Mammary epithelial cell (primary cell): ENCODE data around the gene MAP6.

Experiments
- EZH2 ChIP-seq: IDR thresholded peaks from 2 replicates; pipeline ENCODE4 v1.6.1; 2012; ENCODE audit warnings: low read length, inconsistent platforms, borderline replicate concordance
- TF ChIP-seq, protein P1 (sequence below), 2 donors: IDR thresholded peaks in 1 of 2; conservative IDR thresholded peaks in 1 of 2; 2 replicates each; pipeline ENCODE4 v1.5.1; 2011 to 2012; ENCODE audit warnings: inconsistent platforms in 2 of 2, low read length in 2 of 2, mild to moderate bottlenecking in 2 of 2, control low read depth in 1 of 2, low read depth in 1 of 2; ENCODE audit not compliant: insufficient read depth in 1 of 2; ENCODE audit errors: extremely low read depth in 1 of 2

DNA sequence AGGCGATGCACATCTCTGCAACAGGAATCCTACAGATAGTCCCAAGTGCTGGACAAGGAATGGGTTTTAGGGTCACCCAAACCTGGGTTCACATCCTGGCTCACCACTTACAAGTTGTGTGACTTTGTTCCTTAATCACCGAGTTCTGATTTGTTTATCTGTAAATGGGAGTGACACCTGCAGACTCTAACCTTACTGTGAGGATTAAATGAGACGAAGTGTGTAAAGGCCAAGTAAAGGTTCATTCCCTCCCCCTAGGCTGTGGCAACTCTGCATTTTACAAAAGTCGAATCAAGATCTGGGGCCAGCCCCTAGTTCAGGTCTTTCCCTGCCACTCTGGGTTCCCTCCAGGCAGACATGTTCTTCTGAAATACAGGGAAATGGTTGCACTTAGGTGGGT is 71.9 kb downstream of the MAP6 start:
- TF ChIP-seq, protein P1, sequence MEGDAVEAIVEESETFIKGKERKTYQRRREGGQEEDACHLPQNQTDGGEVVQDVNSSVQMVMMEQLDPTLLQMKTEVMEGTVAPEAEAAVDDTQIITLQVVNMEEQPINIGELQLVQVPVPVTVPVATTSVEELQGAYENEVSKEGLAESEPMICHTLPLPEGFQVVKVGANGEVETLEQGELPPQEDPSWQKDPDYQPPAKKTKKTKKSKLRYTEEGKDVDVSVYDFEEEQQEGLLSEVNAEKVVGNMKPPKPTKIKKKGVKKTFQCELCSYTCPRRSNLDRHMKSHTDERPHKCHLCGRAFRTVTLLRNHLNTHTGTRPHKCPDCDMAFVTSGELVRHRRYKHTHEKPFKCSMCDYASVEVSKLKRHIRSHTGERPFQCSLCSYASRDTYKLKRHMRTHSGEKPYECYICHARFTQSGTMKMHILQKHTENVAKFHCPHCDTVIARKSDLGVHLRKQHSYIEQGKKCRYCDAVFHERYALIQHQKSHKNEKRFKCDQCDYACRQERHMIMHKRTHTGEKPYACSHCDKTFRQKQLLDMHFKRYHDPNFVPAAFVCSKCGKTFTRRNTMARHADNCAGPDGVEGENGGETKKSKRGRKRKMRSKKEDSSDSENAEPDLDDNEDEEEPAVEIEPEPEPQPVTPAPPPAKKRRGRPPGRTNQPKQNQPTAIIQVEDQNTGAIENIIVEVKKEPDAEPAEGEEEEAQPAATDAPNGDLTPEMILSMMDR (conservative IDR thresholded peaks at IDR 0.05 in 1 of 2, IDR thresholded peaks at IDR 0.05 in 1 of 2; ENCODE audit: extremely low read depth in 1 of 2, insufficient read depth in 1 of 2, low read depth in 1 of 2, low read length in 2 of 2): no peak
- no peak for TF ChIP-seq EZH2
